HG02870 (cell line): ENCODE results near the gene SSTR3.

ENCODE experiments used
- ATAC-seq: cut with Tn5 transposase; IDR thresholded peaks from one replicate; pipeline ENCODE4 v1.9.1; 2021; ENCODE audit warnings: mild to moderate bottlenecking, moderate library complexity; ENCODE audit not compliant: unreplicated experiment

SSTR3 gene

GRCh38 chr22:37154925-37155712 lies 57.2 kb downstream of the SSTR3 start:
- ATAC-seq: peak; percentile 64
